ENCODE measurements around the gene GRM7.

GRM7 gene

DNA sequence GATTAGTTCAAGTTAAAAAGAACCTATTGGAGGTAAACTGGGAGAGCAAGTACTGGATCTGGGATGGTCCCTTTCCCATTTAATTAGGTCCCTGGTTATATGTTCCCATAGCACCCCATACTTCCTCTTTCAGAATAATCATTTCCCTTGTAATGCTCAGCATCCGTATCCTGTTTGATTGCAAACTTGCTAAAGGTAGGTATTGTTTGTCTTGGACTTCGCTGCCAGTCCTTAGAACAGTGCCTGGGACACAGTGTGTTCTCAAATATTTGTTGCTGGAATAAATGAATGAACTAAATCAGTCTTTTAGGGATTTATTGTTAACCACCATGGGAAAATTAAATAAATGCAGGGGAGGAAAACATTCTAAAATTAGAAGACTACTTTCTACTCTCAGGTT lies 299.8 kb downstream of the GRM7 start:
- no peak for DNase-seq

DNA sequence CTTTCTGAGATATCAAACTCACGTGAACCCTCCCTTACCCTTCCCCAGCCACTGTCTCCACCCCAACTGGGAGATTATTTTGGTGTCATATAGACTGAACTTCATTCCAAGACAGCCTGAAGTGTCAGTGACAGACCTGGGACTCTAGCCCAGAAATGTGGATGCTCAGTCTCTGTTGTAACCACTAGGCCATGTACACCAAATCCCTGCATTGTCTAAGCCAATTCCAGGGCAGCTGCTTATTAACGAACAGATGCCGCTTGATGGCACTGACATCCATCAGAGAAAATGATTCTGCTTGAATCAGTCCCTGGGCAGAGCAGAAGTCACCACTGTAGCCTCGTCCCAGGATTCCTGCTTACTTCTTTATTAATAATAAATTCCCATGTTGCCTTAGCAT lies 305.5 kb downstream of the GRM7 start:
- DNase-seq: peak; percentile 45

DNA sequence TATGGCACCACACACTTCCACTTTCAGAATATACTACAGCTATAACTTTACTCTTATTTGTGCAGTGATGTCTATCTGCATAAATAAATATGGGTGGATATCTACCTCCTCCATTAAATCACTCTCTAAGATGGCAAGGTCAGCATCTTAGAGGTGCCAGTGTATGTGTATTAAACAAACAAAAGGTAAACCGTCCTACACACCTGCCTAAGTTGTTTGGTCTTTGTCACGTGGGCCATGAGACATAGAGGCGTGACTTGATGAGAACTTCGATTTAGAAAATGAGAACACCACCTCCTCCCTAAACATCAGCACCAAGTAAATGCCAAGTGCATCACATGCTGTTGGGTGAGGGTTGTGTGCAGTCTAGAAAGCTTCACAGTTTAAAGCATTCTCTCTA lies 310.6 kb downstream of the GRM7 start:
- no peak for DNase-seq

DNA sequence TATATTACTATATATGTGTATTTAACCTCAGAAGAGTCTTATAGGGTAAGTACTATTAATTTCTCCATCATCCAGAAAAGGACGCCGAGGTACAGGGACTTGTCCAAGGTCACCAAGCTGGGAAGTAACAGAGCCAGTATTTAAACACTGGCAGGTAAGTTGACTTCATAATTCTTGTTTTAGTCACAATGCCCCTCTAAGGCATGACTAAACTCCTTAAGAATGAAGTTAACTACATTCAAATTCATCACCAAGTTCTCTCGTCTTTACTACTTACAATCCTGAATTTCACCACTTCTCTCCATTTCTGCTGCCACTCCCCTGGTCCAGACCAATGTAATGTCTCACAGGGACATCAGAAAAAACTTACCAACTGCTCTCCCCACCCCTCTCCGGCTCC lies 312.1 kb downstream of the GRM7 start:
- no peak for DNase-seq

DNA sequence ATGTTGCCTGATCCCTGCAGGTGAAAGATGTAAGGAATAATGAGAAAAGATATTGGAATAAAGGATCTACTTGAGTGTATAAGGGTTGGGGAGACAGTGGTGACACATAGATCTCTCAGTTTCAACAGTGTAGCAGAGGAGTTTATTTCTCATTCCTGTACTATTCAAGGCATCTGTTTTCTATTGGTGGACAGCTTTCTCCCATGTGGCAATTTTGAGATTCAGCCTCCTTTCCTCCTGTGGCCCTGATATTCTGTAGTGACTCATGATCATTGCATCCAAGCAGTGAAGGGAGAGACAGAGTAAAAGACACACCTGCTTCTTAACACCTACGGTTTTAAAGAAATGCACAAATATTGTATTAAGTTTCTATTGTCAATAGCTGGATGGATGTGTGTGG lies 327.6 kb downstream of the GRM7 start:
- no peak for DNase-seq

DNA sequence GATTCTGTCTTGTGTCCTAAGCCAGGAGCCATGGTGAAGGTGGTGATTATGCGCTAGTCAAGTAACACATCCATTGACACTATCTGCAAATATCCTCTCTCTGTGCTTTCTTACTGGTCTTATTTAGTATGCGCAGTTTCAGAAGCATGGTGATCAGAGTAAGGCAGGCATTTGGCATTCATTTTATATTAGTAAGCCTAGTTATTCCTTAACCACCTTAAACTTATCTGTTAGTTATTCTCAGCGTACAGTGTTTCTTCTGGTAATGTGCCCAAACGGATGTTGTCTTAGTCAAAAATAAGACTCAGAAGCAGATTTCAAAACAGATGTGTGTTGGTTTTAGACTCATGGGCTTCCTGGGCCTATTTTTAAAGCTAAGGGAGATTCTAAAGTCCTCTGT lies 329.2 kb downstream of the GRM7 start:
- DNase-seq: no peak

DNA sequence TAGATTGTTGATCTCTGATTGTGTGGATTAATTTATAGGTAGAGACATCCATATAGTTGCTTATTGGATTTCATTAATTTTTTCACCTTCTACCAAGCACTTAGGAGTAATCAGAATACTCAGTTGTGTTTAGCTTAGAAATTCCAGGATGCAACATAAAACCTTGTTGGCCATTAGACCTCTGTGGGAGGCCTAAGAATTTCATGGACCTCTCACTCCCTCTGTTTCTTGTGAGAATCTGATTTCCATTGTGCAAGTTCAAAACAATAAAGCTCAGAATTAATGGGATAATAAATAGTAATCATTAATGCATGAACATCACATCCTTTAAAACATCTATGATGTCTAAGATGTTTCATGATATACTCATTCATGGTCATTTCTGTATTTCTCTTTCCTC lies 332.4 kb downstream of the GRM7 start:
- DNase-seq: no peak

DNA sequence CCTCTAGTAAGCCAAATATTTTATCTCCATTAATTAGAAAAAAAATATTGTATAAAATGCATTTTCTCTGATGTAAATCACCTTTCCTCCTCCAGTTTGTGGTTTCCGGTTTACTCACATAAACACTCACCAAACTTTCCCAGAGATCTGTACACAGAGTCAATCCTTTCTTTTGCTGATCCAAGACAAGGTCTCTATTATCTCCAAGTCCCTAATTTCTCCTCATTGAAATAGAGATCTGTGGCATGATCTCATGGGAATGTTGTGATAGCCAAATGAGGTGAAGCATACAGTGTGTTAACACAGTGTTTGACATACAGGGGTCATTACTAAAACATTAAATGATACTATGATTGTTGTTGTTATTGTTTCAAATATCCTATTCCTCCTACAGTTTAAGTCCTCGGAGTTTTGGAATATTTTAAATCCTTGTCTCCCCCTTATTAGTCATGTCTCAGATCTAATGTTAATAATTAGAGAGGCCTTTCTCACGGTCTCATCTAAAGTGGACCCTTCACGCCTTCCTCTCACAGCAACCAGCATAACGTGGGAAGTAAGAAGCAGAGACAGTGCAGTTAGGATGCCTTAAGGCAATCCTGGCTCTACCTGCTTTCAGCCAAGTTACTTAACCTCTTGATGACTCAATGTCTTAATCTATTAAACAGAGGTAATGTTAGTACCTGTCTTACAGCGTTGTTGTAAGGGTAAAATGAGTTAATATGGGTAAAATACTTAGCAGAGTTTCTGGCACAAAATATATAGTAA lies 333.3 kb downstream of the GRM7 start:
- no peak for DNase-seq

DNA sequence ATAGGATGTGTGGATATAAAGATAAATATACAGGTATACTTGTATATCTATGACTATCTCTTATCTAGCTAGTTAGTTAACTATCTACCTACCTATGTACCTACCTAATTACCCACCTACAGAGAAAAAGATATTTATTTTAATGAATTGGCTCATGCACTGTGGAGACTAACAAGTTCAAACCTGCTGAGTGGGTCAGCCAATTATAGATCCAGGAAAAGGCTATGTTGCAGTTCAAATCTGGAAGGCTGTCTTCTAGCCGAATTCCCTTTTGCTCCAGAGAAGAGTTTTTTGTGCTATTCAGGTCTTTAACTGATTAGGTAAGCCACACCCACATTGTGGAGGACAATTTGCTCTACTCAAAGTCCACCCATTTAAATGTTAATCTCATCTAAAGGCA lies 335.0 kb downstream of the GRM7 start:
- no peak for DNase-seq

DNA sequence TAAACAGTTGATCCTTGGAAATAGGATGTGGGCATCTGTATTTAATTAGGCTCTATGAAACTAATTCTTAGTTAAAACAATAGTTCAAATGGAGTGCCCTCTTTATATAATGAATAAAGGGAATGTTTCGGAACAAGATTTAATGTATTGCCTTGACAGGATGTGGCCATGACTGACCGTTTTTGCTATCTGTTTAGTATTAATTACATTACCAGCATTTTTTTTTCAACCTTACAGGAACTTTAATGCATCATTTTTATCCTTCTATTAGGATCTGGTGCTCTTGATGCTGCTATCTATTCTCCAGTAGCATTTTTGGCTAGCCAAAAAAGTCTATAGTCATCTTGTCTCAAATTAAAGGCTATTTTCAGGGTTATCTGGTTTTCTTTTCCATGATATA lies 340.9 kb downstream of the GRM7 start:
- DNase-seq: no peak

DNA sequence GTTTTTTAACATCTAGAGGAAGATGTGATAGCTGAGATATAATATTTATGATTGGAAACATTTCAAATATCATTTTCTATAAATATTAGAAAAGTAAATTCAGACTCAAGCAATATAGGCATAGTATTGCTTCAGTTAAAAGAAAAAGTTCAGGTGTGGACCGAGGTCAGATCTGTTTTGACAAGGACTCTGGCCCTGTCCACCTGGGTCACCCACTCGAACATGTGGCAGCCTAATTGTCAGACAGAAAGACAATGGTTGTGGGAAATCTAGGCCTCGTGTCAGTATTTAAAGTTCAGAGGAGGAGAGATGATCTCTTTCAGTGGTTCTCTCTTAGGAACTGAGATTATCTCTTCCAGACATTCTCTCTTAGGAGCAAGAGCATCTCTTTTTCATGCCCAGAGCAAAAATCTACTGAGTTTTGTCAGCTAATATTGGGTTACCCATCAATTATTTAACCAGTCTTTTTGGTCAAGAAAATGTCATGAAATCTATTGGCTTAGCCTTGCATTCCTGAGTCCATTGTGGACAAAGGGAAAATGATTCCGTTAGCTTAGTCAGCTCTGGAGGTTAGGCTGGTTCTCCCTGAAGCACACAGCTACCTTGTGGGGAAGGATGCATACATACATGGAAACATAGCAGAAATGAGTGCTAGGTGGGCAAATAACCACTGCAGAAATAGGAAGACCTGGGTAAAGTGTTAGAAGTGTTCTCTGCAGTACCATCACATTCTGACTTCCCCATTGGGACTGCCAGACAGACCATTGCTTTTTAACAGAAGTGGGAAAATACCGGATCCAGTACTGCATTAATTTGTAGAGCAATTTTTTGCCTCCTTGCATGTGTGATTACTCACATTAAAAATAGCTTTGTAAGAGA lies 343.3 kb downstream of the GRM7 start:
- DNase-seq: no peak

DNA sequence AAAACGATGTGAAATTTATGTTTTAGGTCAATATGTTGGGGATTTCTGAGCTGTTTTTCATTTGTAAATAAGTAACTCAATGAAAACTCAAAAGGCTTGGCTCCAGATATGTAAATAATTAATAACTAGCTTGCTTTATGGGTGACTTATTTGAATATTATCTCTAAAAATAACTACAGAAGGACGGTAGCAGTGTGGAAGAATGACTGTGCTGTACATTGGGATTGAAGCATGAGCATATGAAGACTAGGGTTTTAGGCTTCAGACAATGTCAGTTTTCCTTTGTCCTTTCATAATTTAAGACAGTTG lies 343.9 kb downstream of the GRM7 start:
- DNase-seq: no peak

DNA sequence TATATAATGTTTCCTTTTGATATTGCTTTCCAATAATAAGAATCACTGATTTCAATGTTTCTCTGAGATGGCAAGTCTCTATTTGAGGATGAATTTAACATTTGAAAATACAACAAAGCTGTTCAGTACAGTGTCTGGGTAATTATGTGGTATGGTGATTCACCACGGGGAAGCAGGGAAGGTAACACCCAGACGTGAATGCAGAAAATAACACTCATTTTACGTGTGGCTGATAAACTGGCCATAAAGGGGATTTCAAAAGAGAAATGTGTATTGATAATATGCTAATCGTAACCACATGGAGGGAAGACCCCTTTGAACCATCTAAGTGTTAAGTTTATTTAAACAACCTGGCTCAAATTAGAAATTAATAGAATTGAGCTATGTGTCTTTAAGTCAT lies 344.6 kb downstream of the GRM7 start:
- DNase-seq: no peak

DNA sequence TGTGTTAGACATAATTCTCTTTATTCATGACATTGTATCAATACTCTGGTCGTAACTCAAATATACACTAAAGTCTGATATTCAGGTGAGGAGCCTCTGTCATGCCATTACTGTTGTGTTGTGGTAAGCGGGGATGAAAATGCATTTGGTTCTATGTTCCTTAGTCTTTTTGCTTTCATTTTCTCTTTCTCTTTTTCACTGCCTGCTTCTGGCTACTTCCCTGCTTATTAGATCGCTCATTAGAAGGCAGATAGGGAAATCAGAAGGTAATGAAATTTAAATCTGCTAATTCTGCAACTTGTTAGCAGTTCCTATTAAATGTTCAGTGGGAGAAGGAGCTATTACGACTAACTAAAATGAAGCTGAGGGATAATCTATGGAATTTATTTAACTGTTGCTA lies 345.0 kb downstream of the GRM7 start:
- no peak for DNase-seq

DNA sequence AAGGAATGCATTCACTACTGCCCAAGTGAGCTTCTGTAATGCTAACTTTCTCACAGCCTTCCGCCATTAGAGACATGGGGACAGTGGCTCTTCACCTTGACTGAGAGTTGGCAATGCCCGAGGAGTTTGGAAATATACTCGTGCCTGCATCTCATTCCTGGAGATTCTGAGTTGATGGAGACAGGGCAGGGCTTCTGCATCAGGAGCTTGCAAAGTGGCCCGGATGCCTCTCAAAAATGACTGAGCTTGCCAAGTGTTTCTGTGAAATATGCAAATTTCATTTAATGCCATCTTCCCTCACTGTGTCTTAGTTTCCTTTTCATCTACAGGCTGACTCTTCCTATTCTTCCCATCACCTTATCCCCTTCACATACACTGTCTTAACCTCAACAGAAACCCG lies 346.2 kb downstream of the GRM7 start:
- no peak for DNase-seq

DNA sequence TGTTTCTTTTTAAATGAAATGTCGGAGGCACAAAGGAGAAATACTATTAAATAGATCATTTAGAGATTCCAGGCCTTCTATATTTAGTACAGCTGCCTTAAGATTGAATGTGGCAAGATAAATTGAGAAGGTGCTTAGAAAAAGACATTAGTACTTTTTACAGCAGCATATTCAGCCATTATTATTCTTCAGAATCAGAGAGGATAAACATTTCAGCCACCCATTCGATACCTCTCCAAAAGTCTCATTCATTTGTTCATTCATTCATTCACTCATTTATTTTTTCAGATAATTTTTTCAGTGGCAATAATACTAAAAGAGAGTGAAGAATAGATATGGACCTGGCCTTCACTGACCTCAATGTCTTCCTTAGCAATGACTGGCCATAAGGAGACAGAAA lies 347.0 kb downstream of the GRM7 start:
- DNase-seq: no peak

DNA sequence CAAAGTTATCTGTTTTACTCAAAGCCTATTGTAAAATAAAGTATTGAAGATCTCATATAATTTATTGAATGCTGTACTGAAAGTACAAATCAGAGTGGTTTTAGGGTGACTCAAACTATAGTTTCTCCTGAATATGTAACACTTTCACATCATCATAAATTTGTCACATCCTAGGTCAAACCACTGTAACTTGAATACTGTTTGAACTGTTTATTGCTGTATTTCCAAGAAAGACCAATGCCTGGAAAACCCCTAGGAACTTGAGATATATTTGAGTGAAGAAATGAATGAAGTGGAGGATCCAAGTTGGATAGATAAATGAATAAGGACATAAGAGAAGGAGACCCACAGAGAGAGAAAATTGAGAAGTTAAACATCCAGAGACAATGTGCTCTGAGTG lies 348.2 kb downstream of the GRM7 start:
- DNase-seq: no peak

DNA sequence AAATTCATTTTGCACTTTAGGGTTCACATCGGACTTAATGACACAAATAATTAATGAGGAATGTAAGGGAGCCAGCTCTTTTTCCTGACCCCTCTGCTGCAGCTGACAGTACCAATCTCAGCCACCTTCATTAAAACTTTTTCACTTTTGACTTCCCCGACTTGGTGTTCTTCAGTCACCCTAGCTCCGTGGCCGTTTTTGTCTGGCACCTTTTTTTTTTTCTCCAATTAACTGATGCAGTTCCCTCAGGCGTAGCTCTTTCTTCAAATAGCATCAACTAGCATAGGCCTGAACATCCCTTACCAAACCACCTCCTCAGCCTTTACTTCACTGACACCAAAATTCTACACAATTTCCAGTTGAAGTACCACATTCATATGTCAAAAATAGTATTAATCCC lies 350.8 kb downstream of the GRM7 start:
- DNase-seq: peak; percentile 20

DNA sequence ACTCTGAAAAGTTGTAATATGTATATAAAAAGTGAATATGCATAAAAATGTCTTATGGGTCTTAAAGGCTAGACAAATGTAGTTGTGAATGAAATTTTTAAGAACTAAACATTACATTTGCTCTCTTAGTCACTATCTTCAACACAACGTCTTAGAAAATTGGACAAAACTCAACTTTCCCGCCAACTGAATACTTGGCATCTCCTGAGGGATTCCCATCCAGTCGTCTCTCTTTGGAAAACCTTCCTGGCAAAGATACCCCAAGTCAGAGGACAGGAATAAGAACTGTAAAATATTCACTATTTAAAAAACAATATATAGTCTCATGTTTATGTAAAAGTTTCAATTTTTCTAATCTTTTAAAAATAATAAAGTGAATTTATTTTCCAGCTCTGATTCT lies 354.8 kb downstream of the GRM7 start:
- DNase-seq: no peak

DNA sequence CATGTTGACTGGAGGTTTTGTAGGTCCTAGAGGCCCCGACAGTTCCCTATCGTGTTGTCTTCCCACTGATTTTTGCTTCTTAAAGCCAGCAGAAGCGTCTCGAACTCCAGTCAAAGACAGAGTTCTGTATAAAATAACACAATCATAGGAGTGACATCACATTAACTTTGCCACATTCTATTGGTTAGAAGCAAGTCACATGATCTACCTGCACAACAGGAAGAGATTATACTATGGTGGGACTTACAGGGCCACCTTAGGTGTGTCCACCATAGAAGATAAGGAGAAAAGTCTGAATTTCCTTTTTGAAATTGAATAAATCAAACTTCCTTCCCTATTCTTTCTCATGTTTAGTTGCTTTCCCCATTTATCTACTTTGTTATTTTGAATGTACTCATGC lies 365.5 kb downstream of the GRM7 start:
- DNase-seq: no peak

DNA sequence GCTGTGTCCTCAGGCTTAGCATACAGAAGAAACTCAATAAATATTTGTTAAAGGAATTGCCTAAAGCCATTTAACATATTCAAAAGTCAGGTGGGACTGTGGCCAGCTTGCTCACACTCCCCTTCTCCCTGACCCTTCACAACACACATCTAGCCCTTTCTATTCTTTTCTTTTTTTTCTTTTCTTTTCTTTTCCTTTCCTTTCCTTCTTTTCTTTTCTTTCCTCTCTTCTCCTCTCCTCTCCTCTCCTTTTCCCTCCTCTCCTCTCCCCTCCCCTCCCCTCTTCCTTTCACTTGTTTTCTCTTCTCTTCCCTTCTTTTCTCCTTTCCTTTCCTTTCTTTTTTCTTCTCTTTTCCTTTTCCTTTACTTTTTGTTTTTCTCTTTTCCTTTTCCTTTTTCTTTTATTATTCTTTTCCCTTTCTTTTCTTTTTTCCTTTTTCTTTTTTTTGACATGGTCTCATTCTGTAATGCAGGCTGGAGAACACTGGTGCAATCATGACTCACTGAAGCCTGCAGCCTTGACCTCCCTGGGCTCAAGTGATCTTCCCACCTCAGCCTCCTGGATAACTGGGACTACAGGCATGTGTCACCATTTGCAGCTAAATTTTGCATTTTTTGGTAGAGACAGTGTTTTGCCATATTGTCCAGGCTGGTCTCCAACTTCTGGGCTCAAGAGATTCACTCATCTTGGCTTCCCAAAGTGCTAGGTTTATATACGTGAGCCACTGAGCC lies 377.8 kb downstream of the GRM7 start:
- DNase-seq: no peak

DNA sequence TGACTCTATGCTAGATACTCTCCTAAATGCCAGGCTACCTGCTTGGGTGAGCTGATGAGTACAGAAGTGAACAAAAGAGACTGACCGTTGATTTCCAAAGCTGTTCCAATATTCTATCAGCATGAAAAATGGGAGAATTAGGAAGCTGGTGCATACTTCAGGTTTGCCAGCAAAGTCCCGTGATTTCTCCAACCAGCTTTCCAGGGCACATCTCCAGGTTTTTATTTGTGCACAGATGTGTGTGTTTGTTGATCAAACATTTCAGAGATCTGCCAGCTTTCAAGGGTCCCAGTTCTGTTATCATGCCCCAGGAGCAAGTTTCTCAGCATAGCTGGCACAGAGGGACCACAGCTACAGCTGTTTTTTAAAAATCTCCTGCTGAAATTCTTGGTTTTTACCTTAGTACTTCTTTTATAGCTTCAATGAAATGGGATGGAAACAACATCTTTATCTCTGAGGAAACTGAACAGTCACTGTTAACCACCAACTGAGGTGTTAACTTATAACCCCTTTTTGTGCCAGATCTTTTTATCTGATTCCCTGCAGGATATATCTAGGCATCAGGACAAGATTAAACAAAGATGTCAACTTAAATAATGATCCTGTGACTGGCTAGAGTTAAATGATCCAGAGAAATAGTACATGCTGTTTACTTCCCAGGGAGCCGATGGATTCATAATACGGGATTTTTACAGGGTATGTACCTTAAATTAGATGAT lies 380.8 kb downstream of the GRM7 start:
- DNase-seq: no peak

DNA sequence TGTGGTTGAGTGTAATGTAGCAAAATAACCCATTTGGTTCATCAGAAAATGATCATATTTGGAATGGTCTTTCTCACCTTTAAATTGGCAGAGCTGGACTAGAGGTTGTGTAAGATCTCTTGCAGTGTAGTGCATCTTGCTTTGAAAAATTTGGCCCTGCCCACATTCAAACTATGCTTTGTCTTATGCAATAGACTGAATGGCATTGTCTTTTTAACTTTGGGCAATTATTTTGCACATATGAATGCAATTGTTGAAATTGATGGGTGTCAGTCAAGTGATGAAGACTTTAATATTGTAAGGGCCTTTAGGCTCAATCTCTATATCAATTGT lies 381.4 kb downstream of the GRM7 start:
- DNase-seq: no peak
